Adipocyte (in vitro differentiated cells): ENCODE data around the gene DCAF4L1.
A peak's percentile ranks its signal among the peaks of the same experiment; 100 is the strongest.

ENCODE experiments used
- DNase-seq: peaks from one replicate; pipeline ENCODE4 v3.0.0-alpha.2; 2015; ENCODE audit warnings: low read depth
- H3K27me3 ChIP-seq: replicated peaks from 2 replicates; pipeline ENCODE4 v1.7.0; 2013; ENCODE audit warnings: mild to moderate bottlenecking, low read length, moderate library complexity; ENCODE audit not compliant: control insufficient read depth, insufficient read depth
- H3K36me3 ChIP-seq: 2 replicates; pipeline ENCODE4 v1.7.0; 2013; ENCODE audit warnings: low read length, mild to moderate bottlenecking, moderate library complexity; ENCODE audit not compliant: control insufficient read depth, insufficient read depth, severe bottlenecking
- H3K4me1 ChIP-seq: 2 replicates; pipeline ENCODE4 v1.7.0; 2013; ENCODE audit warnings: mild to moderate bottlenecking, low read length, moderate library complexity; ENCODE audit not compliant: control insufficient read depth, insufficient read depth
- H3K4me3 ChIP-seq: 2 replicates; pipeline ENCODE4 v1.7.0; 2013; ENCODE audit warnings: mild to moderate bottlenecking, low read length, moderate library complexity
- H3K9ac ChIP-seq: 2 replicates; pipeline ENCODE4 v1.7.0; 2013; ENCODE audit warnings: mild to moderate bottlenecking, low read length, moderate library complexity
- H3K9me3 ChIP-seq: 2 replicates; pipeline ENCODE4 v1.7.0; 2013; ENCODE audit warnings: mild to moderate bottlenecking, low read length, moderate library complexity; ENCODE audit not compliant: control insufficient read depth

Gene DCAF4L1

DNA sequence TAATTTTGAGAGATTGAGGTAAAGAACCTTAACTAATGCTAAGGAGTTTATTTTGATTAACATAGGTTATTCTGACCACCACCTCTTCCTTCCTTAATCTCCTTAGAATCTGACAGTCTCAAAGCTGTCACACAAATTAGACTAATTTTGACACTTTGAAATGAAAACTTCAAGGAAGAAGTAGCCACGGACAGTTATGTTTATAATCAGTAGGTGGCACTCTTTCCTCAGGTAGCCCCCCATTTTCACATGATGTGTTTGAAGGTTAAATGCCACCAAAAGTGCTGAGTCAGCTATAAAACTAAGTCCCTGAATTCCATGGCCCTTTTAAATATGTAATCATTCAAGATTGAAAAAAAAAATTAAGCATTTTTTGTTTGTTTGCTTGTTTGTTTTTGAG, 23.9 kb upstream of the DCAF4L1 start:
- peak; percentile 14 for DNase-seq
- H3K4me1 ChIP-seq = no peaks in the 10 kb centered on the region
- no peak overlapping the region for H3K9ac ChIP-seq
- no peaks in the 10 kb centered on the region for H3K27me3 ChIP-seq
- H3K9me3 ChIP-seq = no peaks in the 10 kb centered on the region
- no peak overlapping the region for H3K4me3 ChIP-seq
- peaks cover 34% of the 10 kb centered on the region for H3K36me3 ChIP-seq

- peak; percentile 61 for DNase-seq
- H3K4me1 ChIP-seq = no peaks in the 10 kb centered on the region
- H3K9me3 ChIP-seq = no peaks in the 10 kb centered on the region
- no peaks in the 10 kb centered on the region for H3K27me3 ChIP-seq
- peaks cover 9% of the 10 kb centered on the region for H3K36me3 ChIP-seq
- no peak overlapping the region for H3K4me3 ChIP-seq
- no peak overlapping the region for H3K9ac ChIP-seq
Observed at GRCh38 chr4:41963105-41963504, 18.5 kb upstream of the DCAF4L1 start.

DNA sequence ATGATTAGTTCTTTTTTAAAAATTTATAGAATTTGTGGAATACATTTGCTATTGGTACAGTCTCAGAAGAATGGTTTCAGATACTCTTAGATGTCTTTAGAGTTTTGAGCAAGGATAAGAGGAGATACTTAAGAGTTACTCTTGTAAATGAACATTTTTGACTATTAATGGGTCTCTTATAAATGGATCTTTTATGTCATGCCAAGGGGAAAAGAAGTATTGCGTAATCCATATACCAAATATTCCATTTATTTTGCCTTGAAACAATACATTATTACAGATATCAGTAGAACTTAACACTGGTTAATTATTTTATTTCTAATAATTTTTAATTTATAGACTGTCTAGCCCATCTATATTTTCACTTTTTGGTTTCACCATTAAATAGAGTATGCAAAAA, 17.2 kb upstream of the DCAF4L1 start:
- Histone ChIP-seq H3K36me3 (peaks cover 9% of the 10 kb centered on the region), H3K27me3 (no peaks in the 10 kb centered on the region), H3K4me1 (no peaks in the 10 kb centered on the region), H3K4me3 (no peak overlapping the region), H3K9me3 (no peaks in the 10 kb centered on the region), H3K9ac (no peak overlapping the region)
- no peak for DNase-seq

GRCh38 chr4:41967392-41967791, 14.2 kb upstream of the DCAF4L1 start:
- H3K9me3 ChIP-seq = no peaks in the 10 kb centered on the region
- no peak for DNase-seq
- H3K4me1 ChIP-seq = no peaks in the 10 kb centered on the region
- H3K36me3 ChIP-seq = no peaks in the 10 kb centered on the region
- H3K4me3 ChIP-seq = no peak overlapping the region
- H3K27me3 ChIP-seq = no peaks in the 10 kb centered on the region
- H3K9ac ChIP-seq = no peak overlapping the region

DNA sequence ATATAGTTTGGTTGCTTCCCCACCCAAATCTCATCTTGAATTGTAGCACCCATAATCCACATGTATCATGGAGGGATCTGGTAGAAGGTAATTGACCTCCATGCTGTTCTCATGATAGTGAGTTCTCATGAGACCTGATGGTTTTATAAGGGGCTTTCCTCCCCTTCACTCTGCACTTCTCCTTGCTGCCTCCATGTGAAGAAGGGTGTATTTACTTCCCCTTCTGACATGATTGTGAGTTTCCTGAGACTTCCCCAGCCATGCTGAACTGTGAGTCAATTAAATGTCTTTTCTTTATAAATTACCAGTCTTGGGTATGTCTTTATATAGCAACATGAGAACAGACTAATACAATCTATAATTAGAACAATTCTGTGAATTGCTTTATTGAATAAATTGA, 11.9 kb upstream of the DCAF4L1 start:
- no peak overlapping the region for H3K9ac ChIP-seq

GRCh38 chr4:41975341-41975740, 6.2 kb upstream of the DCAF4L1 start:
- no peaks in the 10 kb centered on the region for H3K4me1 ChIP-seq
- no peak overlapping the region for H3K9ac ChIP-seq
- no peaks in the 10 kb centered on the region for H3K36me3 ChIP-seq
- H3K27me3 ChIP-seq = no peaks in the 10 kb centered on the region
- no peak overlapping the region for H3K4me3 ChIP-seq
- H3K9me3 ChIP-seq = no peaks in the 10 kb centered on the region
- DNase-seq = no peak

More for the DNA sequence above, 11.9 kb upstream of the DCAF4L1 start:
- no peak overlapping the region for H3K4me3 ChIP-seq
- H3K36me3 ChIP-seq = no peaks in the 10 kb centered on the region
- H3K4me1 ChIP-seq = no peaks in the 10 kb centered on the region
- DNase-seq = no peak
- no peaks in the 10 kb centered on the region for H3K27me3 ChIP-seq
- no peaks in the 10 kb centered on the region for H3K9me3 ChIP-seq

DNA sequence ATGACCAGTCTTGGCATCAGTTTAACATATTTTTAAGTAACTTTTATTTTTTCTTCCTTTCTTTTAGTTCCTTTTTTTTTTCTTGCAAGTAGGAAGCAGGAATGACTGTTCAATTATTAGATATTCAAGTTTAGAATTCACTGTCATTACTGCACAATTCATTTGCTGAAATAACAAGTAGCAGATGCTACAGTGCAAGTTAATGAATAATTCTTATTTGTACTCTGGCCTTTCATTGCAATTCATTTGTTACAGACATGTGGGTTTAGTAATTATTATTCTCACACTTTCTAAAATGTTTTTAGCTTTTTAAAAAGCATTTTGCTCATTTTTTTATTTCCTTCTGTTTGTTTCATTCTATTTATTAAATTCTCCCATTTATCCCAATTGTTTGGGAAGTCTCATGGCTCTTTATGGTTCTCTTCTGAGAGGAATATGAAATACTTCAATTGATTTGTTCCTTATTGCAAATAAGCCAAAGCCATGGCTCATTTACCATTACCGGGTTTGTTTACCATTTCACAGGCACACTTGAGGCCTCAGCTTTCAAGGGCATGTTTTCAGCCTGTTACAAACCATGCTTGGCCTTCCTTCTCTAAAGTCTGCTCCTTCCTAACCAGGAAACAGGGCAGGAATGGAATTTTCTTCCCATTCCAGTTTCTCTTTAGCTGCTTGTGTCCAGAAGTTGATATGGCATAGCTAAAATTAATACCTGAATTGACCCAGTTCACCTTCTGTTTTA, 4.6 kb upstream of the DCAF4L1 start:
- no peaks in the 10 kb centered on the region for H3K9me3 ChIP-seq
- no peaks in the 10 kb centered on the region for H3K36me3 ChIP-seq
- DNase-seq = no peak
- no peak overlapping the region for H3K4me3 ChIP-seq
- H3K27me3 ChIP-seq = no peaks in the 10 kb centered on the region
- H3K9ac ChIP-seq = no peak overlapping the region
- no peaks in the 10 kb centered on the region for H3K4me1 ChIP-seq

DNA sequence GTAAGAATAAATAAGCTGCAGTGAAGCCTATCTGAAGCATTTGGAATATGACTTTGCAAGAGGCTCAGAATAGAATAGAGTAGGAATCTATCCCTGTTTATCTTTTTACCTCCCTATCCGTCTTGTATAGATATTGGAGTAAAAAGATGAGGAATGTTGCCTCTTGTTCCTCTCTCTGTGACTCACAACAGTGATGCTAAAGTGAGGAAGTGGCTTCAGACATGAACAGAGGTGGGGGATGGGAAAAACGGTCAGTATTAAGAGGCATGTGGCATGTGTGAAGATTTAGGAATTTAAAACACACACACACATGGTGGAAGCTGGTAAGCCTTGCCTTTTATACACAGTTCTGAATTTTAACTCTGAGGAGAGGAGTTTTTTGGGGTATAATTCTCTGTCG, 3.8 kb upstream of the DCAF4L1 start:
- DNase-seq = no peak
- H3K36me3 ChIP-seq = no peaks in the 10 kb centered on the region

GRCh38 chr4:41982716-41983115, 1.2 kb downstream of the DCAF4L1 start:
- Histone ChIP-seq H3K4me1 (no peaks in the 10 kb centered on the region), H3K9me3 (no peaks in the 10 kb centered on the region), H3K36me3 (no peaks in the 10 kb centered on the region), H3K27me3 (no peaks in the 10 kb centered on the region), H3K4me3 (no peak overlapping the region), H3K9ac (no peak overlapping the region)
- DNase-seq = no peak

More for the DNA sequence above, 3.8 kb upstream of the DCAF4L1 start:
- Histone ChIP-seq H3K9me3 (no peaks in the 10 kb centered on the region), H3K27me3 (no peaks in the 10 kb centered on the region), H3K4me1 (no peaks in the 10 kb centered on the region), H3K4me3 (no peak overlapping the region), H3K9ac (no peak overlapping the region)

DNA sequence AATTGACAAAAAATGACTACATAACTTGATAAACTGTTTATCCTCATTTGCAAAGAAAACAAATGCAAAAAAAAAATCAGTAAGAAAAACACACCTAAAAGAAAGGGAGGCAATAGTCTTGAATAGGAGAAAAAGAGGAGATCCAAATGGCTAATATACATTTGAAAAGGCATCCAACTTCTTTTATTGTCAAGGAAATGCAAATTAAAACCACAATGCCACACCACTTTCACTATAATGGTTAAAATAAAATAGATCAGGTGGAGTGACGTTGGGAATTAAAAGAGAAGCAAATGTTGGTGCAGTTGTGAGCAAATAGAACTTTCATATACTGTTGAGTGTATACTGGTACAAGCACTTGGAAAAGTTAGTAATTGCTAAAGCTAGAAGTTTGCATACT, 3.6 kb downstream of the DCAF4L1 start:
- Histone ChIP-seq H3K4me1 (peaks cover 7% of the 10 kb centered on the region), H3K9me3 (no peaks in the 10 kb centered on the region), H3K27me3 (no peaks in the 10 kb centered on the region), H3K36me3 (no peaks in the 10 kb centered on the region), H3K9ac (no peak overlapping the region), H3K4me3 (no peak overlapping the region)
- no peak for DNase-seq

DNA sequence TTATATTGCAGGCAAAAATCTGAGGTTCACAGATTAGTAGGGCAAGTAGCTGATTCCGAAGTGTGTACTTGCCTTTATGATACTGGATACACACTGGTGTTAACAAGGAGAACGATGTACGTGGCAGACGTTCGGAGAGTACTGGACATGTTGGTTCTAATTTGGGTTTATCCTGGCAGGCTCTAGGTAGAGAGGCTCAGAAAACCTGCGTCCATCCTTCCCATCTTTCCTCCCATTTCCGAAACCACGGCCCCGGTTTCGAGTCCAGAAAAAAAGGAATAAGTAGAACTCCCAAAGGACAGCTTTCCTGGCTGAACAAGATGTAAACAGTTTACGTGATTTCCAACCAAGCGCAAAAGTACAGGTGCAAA, 8.4 kb downstream of the DCAF4L1 start:
- Histone ChIP-seq H3K9ac (peak overlapping the region; percentile 92), H3K9me3 (no peaks in the 10 kb centered on the region), H3K4me1 (peaks cover 26% of the 10 kb centered on the region), H3K27me3 (no peaks in the 10 kb centered on the region), H3K4me3 (peak overlapping the region; percentile 94), H3K36me3 (no peaks in the 10 kb centered on the region)
- DNase-seq = no peak
